Measurements from ENCODE around the gene NUP210L. TPM values are rescaled to one million over a fixed set of nuclear protein-coding genes. Genes with fewer than 3 reads are reported as not detected.
A peak's percentile ranks its signal among the peaks of the same experiment; 100 is the strongest.

Gene NUP210L
- total and polyA plus RNA-seq, 9 of the 15 experiments (the other 6 are each of a cell fraction or from before 2014, with no cell fraction given) = 0.01 to 0.04 TPM; not detected in 7

- TF ChIP-seq ATF6 (CRISPR knock-in tag; IDR thresholded peaks at IDR 0.05) (no peak), ZBTB40 (IDR thresholded peaks at IDR 0.05) (0 out of 2 replicates have a peak, but pooled peaks have one; percentile 16), ZBTB40 (CRISPR knock-in tag; IDR thresholded peaks at IDR 0.05) (no peak), ZNF668 (CRISPR knock-in tag; IDR thresholded peaks at IDR 0.05) (no peak), ZNF395 (CRISPR knock-in tag; IDR thresholded peaks at IDR 0.05) (no peak), CHD2 (IDR thresholded peaks at IDR 0.05; ENCODE audit: low read depth, low read length) (no peak), ELK1 (CRISPR knock-in tag; IDR thresholded peaks at IDR 0.05) (no peak), TAF1 (IDR thresholded peaks at IDR 0.05; ENCODE audit: control insufficient read depth, extremely low read depth, insufficient read depth, low read length, severe bottlenecking) (peak; percentile 20), ERF (CRISPR knock-in tag; IDR thresholded peaks at IDR 0.05) (no peak), E2F5 (CRISPR knock-in tag; IDR thresholded peaks at IDR 0.05) (no peak), JUND (IDR thresholded peaks at IDR 0.05; ENCODE audit: borderline replicate concordance, low read depth, low read length) (0 out of 2 replicates have a peak, but pooled peaks have one; percentile 2), JUND (tag; IDR thresholded peaks at IDR 0.05; ENCODE audit: borderline replicate concordance, low read depth, low read length) (no peak; the same call in 2 of the 3 replicates)
Observed at GRCh38 chr1:153945131-153945794, 209.6 kb downstream of the NUP210L start (continued).

Data from K562 (cell line).